Measurements from ENCODE around the gene KIF16B.
A peak's percentile ranks its signal among the peaks of the same experiment; 100 is the strongest.

The KIF16B gene

GRCh38 chr20:16295534-16295933, 277.7 kb downstream of the KIF16B start:
- DNase-seq (ENCODE audit: low read depth) = no peak

GRCh38 chr20:16293590-16293989, 279.7 kb downstream of the KIF16B start:
- no peak for DNase-seq (ENCODE audit: low read depth)

GRCh38 chr20:16292226-16292880, 280.9 kb downstream of the KIF16B start:
- DNase-seq (ENCODE audit: low read depth) = no peak

GRCh38 chr20:16290358-16290757, 282.9 kb downstream of the KIF16B start:
- no peak for DNase-seq (ENCODE audit: low read depth)

GRCh38 chr20:16287776-16288175, 285.5 kb downstream of the KIF16B start:
- DNase-seq (ENCODE audit: low read depth) = no peak

- DNase-seq (ENCODE audit: low read depth) = no peak
Observed at GRCh38 chr20:16286601-16287000, 286.6 kb downstream of the KIF16B start.

GRCh38 chr20:16284385-16285100, 288.7 kb downstream of the KIF16B start:
- DNase-seq (ENCODE audit: low read depth) = no peak

- DNase-seq (ENCODE audit: low read depth) = no peak
Observed at GRCh38 chr20:16283978-16284377, 289.3 kb downstream of the KIF16B start.

- DNase-seq (ENCODE audit: low read depth) = no peak
Observed at GRCh38 chr20:16283307-16283706, 289.9 kb downstream of the KIF16B start.

- DNase-seq (ENCODE audit: low read depth) = no peak
Observed at GRCh38 chr20:16280219-16280618, 293.0 kb downstream of the KIF16B start.

GRCh38 chr20:16279320-16279719, 293.9 kb downstream of the KIF16B start:
- DNase-seq (ENCODE audit: low read depth) = no peak

GRCh38 chr20:16273812-16274555, 299.3 kb downstream of the KIF16B start:
- DNase-seq (ENCODE audit: low read depth) = no peak

- no peak for DNase-seq (ENCODE audit: low read depth)
Observed at GRCh38 chr20:16272780-16273360, 300.4 kb downstream of the KIF16B start.

GRCh38 chr20:16271450-16271849, 301.8 kb downstream of the KIF16B start:
- DNase-seq (ENCODE audit: low read depth) = no peak

GRCh38 chr20:16270989-16271388, 302.3 kb downstream of the KIF16B start:
- DNase-seq (ENCODE audit: low read depth) = no peak

GRCh38 chr20:16270314-16270931, 302.8 kb downstream of the KIF16B start:
- DNase-seq (ENCODE audit: low read depth) = no peak

GRCh38 chr20:16267526-16267925, 305.7 kb downstream of the KIF16B start:
- DNase-seq (ENCODE audit: low read depth) = no peak

GRCh38 chr20:16265334-16265733, 307.9 kb downstream of the KIF16B start:
- DNase-seq (ENCODE audit: low read depth) = no peak

GRCh38 chr20:16263582-16263981, 309.7 kb downstream of the KIF16B start:
- no peak for DNase-seq (ENCODE audit: low read depth)

- DNase-seq (ENCODE audit: low read depth) = no peak
Observed at GRCh38 chr20:16262594-16262993, 310.7 kb downstream of the KIF16B start.

- no peak for DNase-seq (ENCODE audit: low read depth)
Observed at GRCh38 chr20:16261733-16262273, 311.4 kb downstream of the KIF16B start.

GRCh38 chr20:16260911-16261310, 312.3 kb downstream of the KIF16B start:
- peak; percentile 22 for DNase-seq (ENCODE audit: low read depth)

Data from fibroblast of the conjunctiva (primary cell).